HepG2 (cell line): ENCODE measurements around the gene SPATA13. TPM values are rescaled to one million over a fixed set of nuclear protein-coding genes. Genes with fewer than 3 reads are reported as not detected.

Experiments
- ARID3A ChIP-seq: IDR thresholded peaks from 2 replicates; pipeline ENCODE4 v1.6.1; 2012; ENCODE audit warnings: low read depth, low read length, improper control_type of control experiment
- EHMT2 ChIP-seq: fragments of 200-600 bp; sonication (generic); IDR thresholded peaks from 2 replicates; pipeline ENCODE4 v1.7.0; 2017; ENCODE audit warnings: antibody characterized with exemption, low read depth, low read length, borderline replicate concordance
- GLMP ChIP-seq: sonication (generic); formaldehyde crosslinking; IDR thresholded peaks from 2 replicates; pipeline ENCODE4 v1.9.0; 2021; ENCODE audit warnings: missing genetic modification reagents, mild to moderate bottlenecking, borderline replicate concordance
- KDM4B ChIP-seq: sonication (generic); formaldehyde crosslinking; IDR thresholded peaks from 2 replicates; pipeline ENCODE4 v1.4.0; 2020; ENCODE audit warnings: missing genetic modification reagents
- MAFG ChIP-seq: sonication (generic); formaldehyde crosslinking; IDR thresholded peaks from 2 replicates; pipeline ENCODE4 v1.5.1; 2020; ENCODE audit warnings: mild to moderate bottlenecking, missing genetic modification reagents
- MED8 ChIP-seq: sonication (generic); formaldehyde crosslinking; IDR thresholded peaks from 2 replicates; pipeline ENCODE4 v1.8.1; 2023; ENCODE audit warnings: mild to moderate bottlenecking, missing genetic modification reagents; ENCODE audit not compliant: insufficient replicate concordance
- RFXAP ChIP-seq: sonication (generic); formaldehyde crosslinking; IDR thresholded peaks from 2 replicates; pipeline ENCODE4 v1.4.0; 2020; ENCODE audit warnings: missing genetic modification reagents, borderline replicate concordance
- SIX1 ChIP-seq: sonication (generic); formaldehyde crosslinking; IDR thresholded peaks from 2 replicates; pipeline ENCODE4 v1.4.0; 2020; ENCODE audit warnings: missing genetic modification reagents, borderline replicate concordance
- TFDP1 ChIP-seq: IDR thresholded peaks from 2 replicates; pipeline ENCODE4 v1.6.1; 2016; ENCODE audit warnings: missing compliant biosample characterization, missing genetic modification reagents, borderline replicate concordance
- THAP8 ChIP-seq: sonication (generic); formaldehyde crosslinking; IDR thresholded peaks from 2 replicates; pipeline ENCODE4 v1.5.1; 2020; ENCODE audit warnings: missing genetic modification reagents, mild to moderate bottlenecking, borderline replicate concordance
- ZBTB33 ChIP-seq: sonication (generic); formaldehyde crosslinking; IDR thresholded peaks from 2 replicates; pipeline ENCODE4 v1.4.0; 2020; ENCODE audit warnings: missing genetic modification reagents
- ZFP37 ChIP-seq: sonication (generic); formaldehyde crosslinking; IDR thresholded peaks from 2 replicates; pipeline ENCODE4 v1.4.0; 2020; ENCODE audit warnings: missing genetic modification reagents, borderline replicate concordance
- ZNF124 ChIP-seq: sonication (generic); formaldehyde crosslinking; IDR thresholded peaks from 2 replicates; pipeline ENCODE4 v1.4.0; 2020; ENCODE audit warnings: missing genetic modification reagents
- ZNF225 ChIP-seq: sonication (generic); formaldehyde crosslinking; IDR thresholded peaks from 2 replicates; pipeline ENCODE4 v1.4.0; 2020; ENCODE audit warnings: mild to moderate bottlenecking, missing genetic modification reagents
- ZNF343 ChIP-seq: sonication (generic); formaldehyde crosslinking; IDR thresholded peaks from 2 replicates; pipeline ENCODE4 v1.4.0; 2020; ENCODE audit warnings: mild to moderate bottlenecking, missing genetic modification reagents
- ZNF569 ChIP-seq: sonication (generic); formaldehyde crosslinking; IDR thresholded peaks from 2 replicates; pipeline ENCODE4 v1.5.0; 2020; ENCODE audit warnings: mild to moderate bottlenecking, missing genetic modification reagents, moderate library complexity, borderline replicate concordance
- ZNF713 ChIP-seq: sonication (generic); formaldehyde crosslinking; IDR thresholded peaks from 2 replicates; pipeline ENCODE4 v1.4.0; 2020; ENCODE audit warnings: mild to moderate bottlenecking, missing genetic modification reagents
- ZNF816 ChIP-seq: sonication (generic); formaldehyde crosslinking; IDR thresholded peaks from 2 replicates; pipeline ENCODE4 v1.8.0; 2022; ENCODE audit warnings: missing genetic modification reagents, mild to moderate bottlenecking, borderline replicate concordance
- ZXDC ChIP-seq: sonication (generic); formaldehyde crosslinking; IDR thresholded peaks from 2 replicates; pipeline ENCODE4 v1.5.0; 2020; ENCODE audit warnings: mild to moderate bottlenecking, missing genetic modification reagents
- polyA plus RNA-seq, 8 experiments: library from polyadenylated mRNA; depleted of rRNA in 3 of 8; stranded (reverse) in 7 of 8; unstranded in 1 of 8; fragments of >200 nt; fragmentation: Illumina TruSeq in 4 of 8; extraction: Trizol in 4 of 8; gene quantifications; 2 replicates each; pipeline versions ENCODE4 v1.2.1 to v1.2.3, GENCODE V29; 2011 to 2016; ENCODE audit warnings: low read depth in 4 of 8, missing spikeins in 1 of 8, mixed read lengths in 1 of 8; ENCODE audit not compliant: insufficient read depth in 1 of 8
- total RNA-seq, 5 experiments: library from RNA; depleted of rRNA; stranded (reverse); fragments of >200 nt; fragmentation: Illumina TruSeq; extraction: Trizol; gene quantifications; 2 replicates each; pipeline ENCODE4 v1.2.3, GENCODE V29; 2016; ENCODE audit warnings: low read depth in 1 of 5

SPATA13 gene
- total and polyA plus RNA-seq, 2 of the 13 experiments (the other 11 are each of a cell fraction or from before 2014, with no cell fraction given): 11.3 to 14.2 TPM

- TF ChIP-seq THAP8 (CRISPR knock-in tag) (no peak), ZFP37 (CRISPR knock-in tag) (no peak), EHMT2 (no peak), ARID3A (no peak), ZNF816 (no peak), RFXAP (CRISPR knock-in tag) (peak; percentile 42; the same call in 1 of the 2 replicates), GLMP (no peak), ZNF569 (no peak), ZNF713 (CRISPR knock-in tag) (no peak), KDM4B (CRISPR knock-in tag) (no peak), ZBTB33 (CRISPR knock-in tag) (no peak), ZXDC (CRISPR knock-in tag) (no peak), ZNF124 (CRISPR knock-in tag) (no peak), TFDP1 (CRISPR knock-in tag) (no peak), MAFG (CRISPR knock-in tag) (no peak), ZNF225 (no peak), ZNF343 (CRISPR knock-in tag) (0 out of 2 replicates have a peak, but pooled peaks have one; percentile 62), SIX1 (no peak), MED8 (no peak)
Measured at GRCh38 chr13:24271601-24272451, 111.3 kb downstream of the SPATA13 start (continued).
